Stimulated activated CD4-positive, alpha-beta T cell treated with anti-CD3 and anti-CD28 coated beads, Interleukin-1b, Interleukin-23, amount 100 ng/mL, for 24 hours (primary cell): ENCODE data around the gene BRSK1.
A peak's percentile ranks its signal among the peaks of the same experiment; 100 is the strongest.

ENCODE experiments used
- DNase-seq, 4 experiments: peaks; one replicate each; pipeline ENCODE4 v3.0.0-alpha.2; 2020; ENCODE audit warnings: low read depth in 4 of 4, low spot score in 1 of 4

Gene BRSK1

DNA sequence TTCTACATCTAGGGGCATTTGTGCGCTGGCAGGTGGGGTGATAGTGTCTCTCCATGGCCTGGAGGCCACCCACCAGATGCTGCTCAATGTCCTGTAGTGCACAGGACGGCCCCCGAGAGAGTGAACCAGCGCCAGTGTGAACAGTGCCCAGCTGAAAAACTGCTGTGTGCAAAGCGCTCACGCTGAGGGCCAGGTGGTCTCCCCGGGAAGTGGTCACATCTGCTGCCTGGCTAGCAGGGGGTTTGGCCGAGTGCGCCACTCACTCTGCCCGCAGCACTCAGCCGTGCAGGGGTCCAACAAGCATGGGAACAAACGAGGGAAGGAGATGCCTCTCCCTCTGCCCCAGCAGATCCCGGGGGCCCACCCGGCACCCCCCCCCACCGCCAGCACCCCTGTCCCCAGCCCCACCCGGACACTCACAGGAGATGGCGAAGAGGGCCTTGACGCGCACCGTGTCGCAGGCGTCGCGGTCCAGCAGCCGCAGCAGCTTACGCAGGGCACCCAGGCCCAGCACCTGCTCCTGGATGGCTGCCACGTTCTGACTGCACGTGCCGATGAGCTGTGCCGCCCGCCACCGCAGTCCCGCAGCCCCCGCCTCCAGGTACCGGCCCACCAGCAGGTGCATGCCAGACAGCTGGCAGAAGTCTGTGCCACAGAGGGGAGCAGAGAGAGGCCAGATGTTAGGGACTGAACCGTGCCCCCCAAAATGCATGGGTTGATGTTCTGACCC, 9.7 kb upstream of the BRSK1 start:
- DNase-seq, result no peak

DNA sequence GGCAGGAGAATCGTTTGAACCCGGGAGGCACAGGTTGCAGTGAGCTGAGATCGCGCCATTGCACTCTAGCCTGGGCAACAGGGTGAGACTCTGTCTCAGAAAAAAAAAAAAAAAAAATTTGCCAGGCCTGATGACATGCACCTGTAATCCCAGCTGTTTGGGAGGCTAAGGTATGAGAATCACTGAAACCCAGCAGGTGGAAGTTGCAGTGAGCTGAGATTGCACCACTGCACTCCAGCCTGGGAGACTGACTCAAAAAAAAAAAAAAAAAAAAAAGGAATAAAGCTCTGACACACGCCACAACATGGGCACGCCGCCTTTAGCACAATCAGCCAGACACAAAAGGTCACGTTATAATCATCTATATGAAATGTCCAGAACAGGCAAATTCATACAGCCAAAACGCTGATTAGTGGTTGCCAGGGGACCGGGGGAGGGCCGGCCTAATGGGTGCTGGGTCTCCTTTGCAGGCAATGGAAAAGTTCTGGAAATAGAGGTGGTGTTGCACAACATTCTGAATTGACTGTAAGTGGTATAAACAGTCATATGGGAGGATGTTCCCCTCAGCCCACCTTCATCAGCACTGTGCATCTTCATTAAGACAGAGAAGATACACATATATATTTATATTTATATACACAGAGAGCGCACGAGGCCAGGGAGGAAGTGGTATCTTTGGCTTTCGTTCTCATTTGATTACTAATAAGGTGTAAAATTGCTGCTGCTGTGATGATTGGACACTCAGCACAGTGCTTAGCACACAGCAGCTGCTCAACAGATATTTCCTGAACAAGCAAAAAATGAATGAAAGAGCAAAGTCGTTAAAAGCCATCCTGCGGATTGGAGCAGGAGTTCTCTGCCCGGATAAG, 7.7 kb upstream of the BRSK1 start:
- no peak for DNase-seq

- DNase-seq, result no peak
Observed at GRCh38 chr19:55276720-55277430, 6.9 kb upstream of the BRSK1 start.

- DNase-seq, result no peak
Observed at GRCh38 chr19:55277494-55277893, 6.3 kb upstream of the BRSK1 start.

DNA sequence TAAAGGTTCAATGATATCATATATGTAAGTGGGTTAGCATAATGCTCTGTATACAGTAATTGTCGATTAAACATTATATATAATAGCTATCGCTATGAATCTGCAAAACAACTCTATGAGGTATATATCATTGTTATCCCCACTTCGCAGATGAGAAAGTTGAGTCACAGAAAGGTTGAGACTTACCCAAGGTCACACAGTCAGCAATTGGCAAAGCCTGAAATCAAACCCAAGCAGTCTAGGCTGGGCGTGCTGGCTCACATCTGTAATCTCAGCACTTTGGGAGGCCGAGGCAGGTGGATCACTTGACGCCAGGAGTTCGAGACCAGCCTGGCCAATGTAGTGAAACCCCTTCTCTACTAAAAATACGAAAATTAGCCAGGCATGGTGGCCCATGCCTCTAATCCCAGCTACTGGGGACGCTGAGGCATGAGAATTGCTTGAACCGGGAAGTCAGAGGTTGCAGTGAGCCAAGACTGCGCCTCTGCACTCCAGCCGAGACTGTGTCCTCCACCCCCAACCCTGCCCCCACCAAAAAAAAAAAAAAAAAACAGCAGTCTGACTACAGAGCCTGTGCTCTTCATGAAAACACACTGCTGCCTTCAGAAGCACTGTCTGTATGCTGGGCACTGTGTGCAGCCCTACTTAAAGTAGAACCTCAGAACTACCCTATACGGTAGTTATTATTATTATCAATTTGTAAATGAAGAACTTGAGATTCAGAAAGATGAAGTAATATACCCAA, 5.2 kb upstream of the BRSK1 start:
- no peak for DNase-seq

GRCh38 chr19:55279340-55279739, 4.5 kb upstream of the BRSK1 start:
- DNase-seq, result no peak

DNA sequence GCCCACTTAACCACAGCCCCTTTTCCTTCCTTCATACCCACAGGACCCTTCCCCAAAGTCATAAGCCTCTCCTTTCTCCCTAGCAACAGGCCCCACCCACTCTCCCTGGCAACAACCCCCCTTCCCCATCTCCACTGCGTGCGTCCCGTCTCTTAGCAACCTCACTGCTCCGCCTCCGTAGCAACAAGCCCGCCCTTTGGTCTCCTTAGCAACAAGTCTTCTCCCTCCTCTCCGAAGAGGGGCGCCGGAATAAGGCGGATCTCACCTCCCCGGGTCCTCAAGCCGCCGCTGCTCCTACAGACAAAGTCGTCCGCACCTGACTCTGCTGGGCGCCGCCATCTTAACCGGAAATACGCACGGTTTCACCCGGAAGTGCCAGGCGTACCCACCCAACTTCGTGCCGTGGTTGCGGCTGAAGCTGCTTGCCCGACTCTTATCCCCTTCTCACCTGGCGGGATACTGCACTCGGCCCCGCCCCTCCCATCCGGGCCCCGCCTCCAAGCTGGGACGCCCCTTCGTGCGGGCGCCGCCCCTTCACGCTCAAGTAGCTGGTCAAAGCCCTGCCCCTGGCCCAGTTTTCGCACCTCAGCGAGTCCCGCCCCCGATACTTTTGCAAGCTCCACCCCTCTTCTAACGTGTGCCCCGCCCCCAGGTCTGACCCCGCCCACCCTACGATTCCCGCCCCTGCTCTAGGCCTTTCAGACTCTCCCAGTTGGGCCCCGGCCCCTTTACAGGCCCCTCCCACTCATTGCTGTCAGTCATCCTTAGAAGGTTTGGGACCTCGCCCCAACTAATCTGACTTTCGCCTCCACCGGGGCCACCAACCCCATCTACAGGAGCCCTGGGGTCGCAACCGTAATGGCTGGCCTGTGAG, 3.8 kb upstream of the BRSK1 start, which contains the start of gene HSPBP1:
Gene HSPBP1, minus strand, starts transcription at position 341 of the 874 bp plus-strand sequence. CDS start 502 bp downstream, outside the sequence.
- peak; percentile 85 to 92 (median 90) for DNase-seq

GRCh38 chr19:55284405-55285058, 735 bp downstream of the BRSK1 start:
- DNase-seq, result no peak

- DNase-seq, result no peak
Observed at GRCh38 chr19:55285229-55285890, 1.6 kb downstream of the BRSK1 start.

GRCh38 chr19:55287361-55288079, 3.7 kb downstream of the BRSK1 start:
- DNase-seq, result no peak

- DNase-seq, result no peak
Observed at GRCh38 chr19:55289117-55289796, 5.5 kb downstream of the BRSK1 start.

DNA sequence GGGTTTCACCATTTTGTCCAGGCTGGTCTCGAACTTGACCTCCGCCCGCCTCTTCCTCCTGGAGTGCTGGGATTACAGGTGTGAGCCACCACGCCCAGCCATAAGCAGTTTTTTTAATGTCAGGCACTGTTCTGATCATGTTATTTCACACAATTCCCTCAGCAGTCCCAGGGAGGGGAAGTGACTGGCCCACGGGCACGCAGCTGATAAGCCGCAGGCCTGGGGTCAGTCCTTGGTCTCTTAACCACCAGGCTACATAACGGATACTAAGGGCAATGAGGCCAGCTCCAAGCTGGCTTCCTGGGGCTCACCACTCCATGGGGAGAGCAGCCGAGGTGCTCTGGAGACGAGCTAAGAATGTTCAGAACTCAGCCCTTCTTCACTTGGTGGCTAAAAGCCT, 13.5 kb downstream of the BRSK1 start:
- DNase-seq, result no peak

GRCh38 chr19:55299991-55300390, 16.2 kb downstream of the BRSK1 start:
- DNase-seq, result no peak

GRCh38 chr19:55300886-55301458, 17.2 kb downstream of the BRSK1 start:
- DNase-seq, result no peak

DNA sequence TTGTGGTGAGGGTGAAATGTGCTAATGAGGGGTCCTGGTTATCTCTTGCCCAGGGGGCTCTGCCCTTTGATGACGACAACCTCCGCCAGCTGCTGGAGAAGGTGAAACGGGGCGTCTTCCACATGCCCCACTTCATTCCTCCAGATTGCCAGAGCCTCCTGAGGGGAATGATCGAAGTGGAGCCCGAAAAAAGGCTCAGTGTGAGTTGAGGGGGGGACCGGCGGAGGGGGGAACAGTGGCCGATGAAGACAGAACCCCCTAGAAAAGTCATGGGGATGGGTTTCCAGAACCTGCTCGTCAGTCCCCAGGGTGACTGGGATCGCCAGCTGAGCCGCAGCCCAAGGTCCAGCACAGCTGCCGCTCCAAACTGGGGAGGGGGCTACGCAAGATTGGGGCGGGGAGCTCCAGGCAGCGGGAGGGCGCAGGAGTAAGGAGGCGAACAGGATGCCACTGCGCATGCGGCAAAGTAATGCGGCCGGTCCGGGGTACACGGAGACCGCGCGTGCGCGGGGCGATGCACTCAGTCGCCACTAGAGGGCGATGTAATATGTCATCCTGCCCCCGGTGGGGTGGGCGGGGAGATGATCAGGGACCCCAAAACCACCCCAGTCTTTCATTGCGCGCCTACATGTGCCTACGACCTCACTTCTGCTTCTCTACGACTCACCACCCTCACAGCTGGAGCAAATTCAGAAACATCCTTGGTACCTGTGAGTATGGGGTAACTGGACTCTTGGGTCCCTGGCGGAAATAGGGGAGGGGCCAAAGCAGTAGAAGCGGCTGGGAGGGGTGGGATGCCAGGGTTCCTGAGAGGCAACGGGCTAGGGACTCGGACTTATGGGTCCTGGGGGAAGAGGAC, 17.9 kb downstream of the BRSK1 start:
- peak; percentile 93 to 97 (median 95) for DNase-seq

DNA sequence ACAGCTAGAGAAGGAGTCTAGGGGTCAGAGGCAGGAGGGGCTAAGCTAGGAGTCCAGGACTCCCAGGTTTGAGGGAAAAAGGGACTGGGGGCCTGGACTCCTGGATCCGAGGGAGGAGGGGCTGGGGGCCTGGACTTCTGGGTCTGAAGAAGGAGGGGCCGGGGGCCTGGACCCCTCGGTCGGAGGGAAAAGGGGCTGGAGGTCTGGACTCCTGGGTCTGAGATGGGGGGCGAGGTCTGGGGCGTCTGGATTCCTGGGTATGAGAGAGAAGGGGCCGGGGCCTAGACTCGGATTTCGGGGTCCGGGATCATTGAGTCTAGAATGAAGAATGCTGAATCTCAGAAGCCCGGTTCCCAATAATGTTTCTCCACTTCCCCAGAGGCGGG, 18.5 kb downstream of the BRSK1 start:
- DNase-seq, result no peak
